ENCODE measurements around the gene C9orf43. TPM values are rescaled to one million over a fixed set of nuclear protein-coding genes. Genes with fewer than 3 reads are reported as not detected.
"Not testable (repeated sequence)": the region's sequence is repeated elsewhere in the genome, so short reads cannot be mapped to it uniquely, and the experiment has no call there.

Gene C9orf43
- total RNA-seq, 4 donors from 2014 or later = 0.54 to 2.5 (median 1.7) TPM; not detected in 1

- H3K9me3 ChIP-seq = no peaks in the 10 kb centered on the region
- TF ChIP-seq, protein P1, sequence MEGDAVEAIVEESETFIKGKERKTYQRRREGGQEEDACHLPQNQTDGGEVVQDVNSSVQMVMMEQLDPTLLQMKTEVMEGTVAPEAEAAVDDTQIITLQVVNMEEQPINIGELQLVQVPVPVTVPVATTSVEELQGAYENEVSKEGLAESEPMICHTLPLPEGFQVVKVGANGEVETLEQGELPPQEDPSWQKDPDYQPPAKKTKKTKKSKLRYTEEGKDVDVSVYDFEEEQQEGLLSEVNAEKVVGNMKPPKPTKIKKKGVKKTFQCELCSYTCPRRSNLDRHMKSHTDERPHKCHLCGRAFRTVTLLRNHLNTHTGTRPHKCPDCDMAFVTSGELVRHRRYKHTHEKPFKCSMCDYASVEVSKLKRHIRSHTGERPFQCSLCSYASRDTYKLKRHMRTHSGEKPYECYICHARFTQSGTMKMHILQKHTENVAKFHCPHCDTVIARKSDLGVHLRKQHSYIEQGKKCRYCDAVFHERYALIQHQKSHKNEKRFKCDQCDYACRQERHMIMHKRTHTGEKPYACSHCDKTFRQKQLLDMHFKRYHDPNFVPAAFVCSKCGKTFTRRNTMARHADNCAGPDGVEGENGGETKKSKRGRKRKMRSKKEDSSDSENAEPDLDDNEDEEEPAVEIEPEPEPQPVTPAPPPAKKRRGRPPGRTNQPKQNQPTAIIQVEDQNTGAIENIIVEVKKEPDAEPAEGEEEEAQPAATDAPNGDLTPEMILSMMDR (IDR thresholded peaks at IDR 0.05) = peak in 3 of 4 experiments; percentile 95 to 96 (median 95)
- TF ChIP-seq POLR2A (IDR thresholded peaks at IDR 0.05) = peak in 1 of 2 donors; percentile 34
- peak; percentile 58 for TF ChIP-seq POLR2AphosphoS5 (IDR thresholded peaks at IDR 0.05)
- TF ChIP-seq EP300 (IDR thresholded peaks at IDR 0.05) = no peak
- H3K27me3 ChIP-seq = no peaks in the 10 kb centered on the region
- ATAC-seq = peak; percentile 99
- H3K27ac ChIP-seq = peak within 1 kb of the TSS; percentile 44 to 83 (median 80)
- 24% methylated on average over 4 to 5 of the region's 50 CpGs for WGBS, 2 donors (ENCODE audit: low coverage in 1 of 2)
- peaks cover 0 to 26% (median 15%) of the 10 kb centered on the region in 3 donors for H3K4me1 ChIP-seq
- peak within 1 kb of the TSS; percentile 75 to 88 for H3K4me3 ChIP-seq
- peaks cover 0 to 9% of the 10 kb centered on the region in 2 donors for H3K36me3 ChIP-seq
These were observed 9.3 kb upstream of the C9orf43 start, which contains the start of gene ALAD for GRCh38 chr9:113401027-113401792. Gene ALAD (minus strand): TSS chr9:113401284. CDS start chr9:113393559, 7,725 bp downstream.

GRCh38 chr9:113403646-113404045 lies 6.9 kb upstream of the C9orf43 start:
- Histone ChIP-seq H3K4me1 (peaks cover 0 to 41% (median 15%) of the 10 kb centered on the region in 3 donors), H3K9me3 (no peaks in the 10 kb centered on the region), H3K27ac (no peak overlapping the region), H3K27me3 (no peaks in the 10 kb centered on the region), H3K36me3 (peaks cover 0 to 21% of the 10 kb centered on the region in 2 donors), H3K4me3 (no peak overlapping the region)
- no peak for ATAC-seq
- 72 to 77% methylated on average over 2 of the region's 2 CpGs for WGBS, 2 donors (ENCODE audit: low coverage in 1 of 2)
- no peak for TF ChIP-seq POLR2AphosphoS5 (IDR thresholded peaks at IDR 0.05)
- TF ChIP-seq EP300 (IDR thresholded peaks at IDR 0.05) = no peak
- TF ChIP-seq, protein P1 (IDR thresholded peaks at IDR 0.05) = no peak
- no peak for TF ChIP-seq POLR2A (IDR thresholded peaks at IDR 0.05)

- Histone ChIP-seq H3K36me3 (peaks cover 0 to 25% of the 10 kb centered on the region in 2 donors), H3K4me1 (peaks cover 2 to 38% (median 7%) of the 10 kb centered on the region in 3 donors), H3K27ac (peak overlapping the region in 2 of 4 donors; percentile 24 to 28)
- WGBS, 2 donors (ENCODE audit: low coverage in 1 of 2) = 83% methylated on average over 1 of the region's 9 CpGs; no CpG with 5 or more reads in 1 of the 2 donors
- not testable (repeated sequence) for H3K4me3 ChIP-seq, H3K9me3 ChIP-seq, H3K27me3 ChIP-seq, ATAC-seq
These were observed 4.2 kb upstream of the C9orf43 start for GRCh38 chr9:113406353-113406752.

- not testable (repeated sequence) for H3K27me3 ChIP-seq, H3K9me3 ChIP-seq, H3K4me3 ChIP-seq, ATAC-seq
- WGBS, 2 donors (ENCODE audit: low coverage in 1 of 2) = 10 to 19% methylated on average over 2 to 7 of the region's 7 CpGs
- Histone ChIP-seq H3K36me3 (peaks cover 0 to 25% of the 10 kb centered on the region in 2 donors), H3K4me1 (peaks cover 2 to 38% (median 4%) of the 10 kb centered on the region in 3 donors), H3K27ac (peak overlapping the region in 3 of 4 donors; percentile 3 to 28 (median 24))
- TF ChIP-seq, protein P1 (IDR thresholded peaks at IDR 0.05) = peak; percentile 25 to 72 (median 62)
These were observed 3.6 kb upstream of the C9orf43 start for GRCh38 chr9:113406873-113407511.

DNA sequence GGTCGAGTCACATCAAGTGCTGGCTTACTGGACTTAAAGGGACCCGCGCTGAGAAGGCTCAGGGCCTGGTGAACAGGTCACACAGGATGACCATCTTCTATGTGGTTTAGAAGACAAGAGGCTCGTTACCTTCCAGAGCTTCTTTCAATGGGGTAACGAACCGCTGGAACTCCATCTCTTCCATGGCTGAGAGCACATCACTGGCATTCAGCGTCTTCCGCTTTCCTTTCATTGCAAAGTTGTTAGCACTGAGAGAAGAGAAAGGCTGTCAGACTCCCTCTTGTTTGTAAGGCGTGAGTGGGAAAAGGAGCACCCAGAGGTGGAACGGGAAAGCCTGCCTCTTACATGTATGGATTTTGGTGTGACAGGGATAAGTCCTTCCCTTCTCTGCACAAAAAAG lies 1.1 kb upstream of the C9orf43 start:
- Histone ChIP-seq H3K9me3 (no peaks in the 10 kb centered on the region), H3K27ac (peak overlapping the region; percentile 93 to 97 (median 94)), H3K4me3 (peak overlapping the region; percentile 73 to 79), H3K4me1 (peaks cover 2 to 35% (median 4%) of the 10 kb centered on the region in 3 donors), H3K36me3 (peaks cover 0 to 25% of the 10 kb centered on the region in 2 donors), H3K27me3 (no peaks in the 10 kb centered on the region)
- no peak for ATAC-seq
- no peak for TF ChIP-seq EP300 (IDR thresholded peaks at IDR 0.05)
- no peak for TF ChIP-seq POLR2A (IDR thresholded peaks at IDR 0.05)
- TF ChIP-seq, protein P1 (IDR thresholded peaks at IDR 0.05) = no peak
- no peak for TF ChIP-seq POLR2AphosphoS5 (IDR thresholded peaks at IDR 0.05)
- WGBS, 2 donors (ENCODE audit: low coverage in 1 of 2) = 48 to 52% methylated on average over 3 to 10 of the region's 10 CpGs

Measured in gastroesophageal sphincter (tissue), 4 donors.